NK-92 (cell line): ENCODE measurements around the gene NCOA3.

Experiments used
- DNase-seq: peaks from one replicate; lab custom pipeline; 2025; ENCODE audit not compliant: unreplicated experiment; lab: John Stamatoyannopoulos, UW

Gene NCOA3

DNA sequence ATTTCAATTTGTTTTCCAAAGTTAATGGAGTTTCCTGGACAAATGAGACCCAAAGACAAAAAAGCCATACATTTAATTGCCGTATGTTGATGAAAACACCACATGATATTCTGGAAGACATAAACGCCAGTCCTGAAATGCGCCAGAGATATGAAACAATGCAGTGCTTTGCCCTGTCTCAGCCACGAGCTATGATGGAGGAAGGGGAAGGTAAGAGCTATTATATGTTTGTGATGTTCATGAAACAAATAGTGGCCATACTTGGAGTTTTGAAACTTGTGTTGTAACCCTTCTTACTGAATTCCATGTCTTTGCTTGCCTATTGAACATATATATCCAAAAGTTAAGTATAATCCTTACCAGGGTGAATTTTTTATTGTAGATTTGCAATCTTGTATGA, 125.9 kb downstream of the NCOA3 start:
- no peak for DNase-seq

DNA sequence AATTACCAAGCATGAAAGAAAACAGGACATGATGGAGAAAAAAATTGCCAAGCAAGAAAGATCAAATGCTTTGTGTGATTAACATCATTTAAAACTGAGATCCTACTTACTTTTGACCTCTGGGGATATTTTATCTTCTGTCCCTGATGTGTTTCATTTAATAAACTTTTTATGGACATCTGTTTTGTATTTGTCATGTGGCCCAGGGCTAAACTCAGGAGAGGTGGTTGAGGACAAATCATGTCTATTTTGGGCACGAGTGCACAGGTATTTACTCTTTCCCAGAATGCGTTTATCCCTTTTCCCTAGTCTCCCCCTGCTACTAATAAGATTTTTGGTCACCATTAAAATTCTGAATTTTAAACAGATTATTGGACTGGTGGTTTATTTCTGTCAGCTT, 128.2 kb downstream of the NCOA3 start:
- no peak for DNase-seq

DNA sequence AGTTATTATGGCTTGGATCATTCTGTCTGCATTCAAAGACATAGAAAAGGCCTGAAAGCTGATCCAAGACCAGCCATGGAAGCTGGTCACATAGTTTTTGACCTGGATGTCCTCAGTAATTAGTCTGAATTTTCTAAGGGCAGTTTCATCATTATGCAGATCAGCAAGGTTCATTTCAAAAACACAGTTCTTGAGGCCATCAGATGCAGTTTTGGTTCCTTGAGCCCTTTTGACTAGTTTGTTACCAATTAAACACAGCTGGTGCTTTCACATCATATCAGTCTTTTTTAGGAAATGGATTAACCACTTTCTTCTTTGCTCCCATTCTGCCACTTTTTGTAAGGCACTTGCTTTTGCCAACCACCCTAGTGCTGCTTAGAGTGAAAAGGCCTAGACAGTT, 129.4 kb downstream of the NCOA3 start:
- no peak for DNase-seq

DNA sequence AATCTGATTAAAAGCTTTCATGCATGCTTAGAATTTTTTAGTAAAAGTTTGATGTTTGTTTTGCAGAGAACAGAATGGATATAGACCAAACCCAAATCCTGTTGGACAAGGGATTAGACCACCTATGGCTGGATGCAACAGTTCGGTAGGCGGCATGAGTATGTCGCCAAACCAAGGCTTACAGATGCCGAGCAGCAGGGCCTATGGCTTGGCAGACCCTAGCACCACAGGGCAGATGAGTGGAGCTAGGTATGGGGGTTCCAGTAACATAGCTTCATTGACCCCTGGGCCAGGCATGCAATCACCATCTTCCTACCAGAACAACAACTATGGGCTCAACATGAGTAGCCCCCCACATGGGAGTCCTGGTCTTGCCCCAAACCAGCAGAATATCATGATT, 133.6 kb downstream of the NCOA3 start:
- DNase-seq = no peak

DNA sequence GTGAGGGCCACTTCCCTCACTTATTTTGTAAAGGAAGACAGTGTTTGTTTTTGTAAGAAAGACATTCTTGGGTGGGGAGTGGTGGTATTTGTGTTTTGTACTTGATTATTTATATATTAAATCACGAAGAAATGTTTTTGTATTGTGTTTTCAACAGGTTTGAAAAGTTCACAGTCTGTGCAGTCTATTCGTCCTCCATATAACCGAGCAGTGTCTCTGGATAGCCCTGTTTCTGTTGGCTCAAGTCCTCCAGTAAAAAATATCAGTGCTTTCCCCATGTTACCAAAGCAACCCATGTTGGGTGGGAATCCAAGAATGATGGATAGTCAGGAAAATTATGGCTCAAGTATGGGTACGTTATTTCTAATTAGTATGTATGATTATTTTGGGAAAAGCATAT, 137.2 kb downstream of the NCOA3 start:
- DNase-seq = no peak

DNA sequence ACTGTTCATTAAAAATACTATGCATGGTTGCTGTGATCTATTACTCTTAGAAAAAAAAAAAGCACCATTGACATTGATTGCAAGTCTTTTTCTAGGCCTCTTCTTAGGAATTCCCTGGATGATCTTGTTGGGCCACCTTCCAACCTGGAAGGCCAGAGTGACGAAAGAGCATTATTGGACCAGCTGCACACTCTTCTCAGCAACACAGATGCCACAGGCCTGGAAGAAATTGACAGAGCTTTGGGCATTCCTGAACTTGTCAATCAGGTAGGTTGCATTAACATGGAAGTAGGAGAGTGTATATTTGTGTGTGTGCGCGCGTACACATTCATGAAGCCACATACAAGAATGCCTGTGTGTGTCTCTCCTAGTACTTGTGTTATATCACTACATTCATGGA, 140.4 kb downstream of the NCOA3 start:
- DNase-seq = no peak

DNA sequence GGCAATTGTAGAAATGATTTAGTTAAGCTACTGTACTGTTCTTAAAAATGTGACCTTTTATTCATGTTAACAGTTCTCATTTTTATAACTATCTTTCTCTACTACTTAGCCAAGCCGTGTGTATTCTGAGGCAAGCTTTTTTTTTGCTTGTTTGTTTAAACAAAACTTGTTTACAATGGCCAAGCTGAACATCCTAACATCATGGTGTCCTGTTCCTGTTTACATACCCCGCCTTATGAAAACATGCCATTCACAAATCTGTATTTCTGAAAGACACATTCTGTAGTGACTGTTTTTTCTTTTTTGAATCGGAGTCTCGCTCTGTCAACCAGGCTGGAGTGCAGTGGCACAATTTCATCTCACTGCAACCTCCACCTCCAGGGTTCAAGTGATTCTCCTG, 140.9 kb downstream of the NCOA3 start:
- DNase-seq = no peak

DNA sequence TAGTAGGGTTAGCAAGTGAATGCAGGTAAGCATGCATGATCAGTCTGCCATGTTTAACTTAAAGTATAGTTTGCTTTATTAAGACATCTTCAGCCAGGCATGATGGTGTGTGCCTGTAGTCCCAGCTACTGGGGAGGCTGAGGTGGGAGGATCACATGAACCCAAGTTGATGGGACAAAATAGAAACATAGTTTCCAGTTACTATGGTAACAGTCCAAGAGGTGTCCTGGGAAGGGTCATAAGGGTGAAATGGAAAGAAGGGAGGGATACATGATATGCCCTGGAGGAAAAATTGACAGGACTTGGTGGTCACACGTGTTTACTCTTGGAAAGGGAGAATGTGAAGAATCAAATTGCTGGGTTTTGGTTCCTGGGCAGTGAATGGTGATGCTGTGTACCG, 143.9 kb downstream of the NCOA3 start:
- DNase-seq = no peak

DNA sequence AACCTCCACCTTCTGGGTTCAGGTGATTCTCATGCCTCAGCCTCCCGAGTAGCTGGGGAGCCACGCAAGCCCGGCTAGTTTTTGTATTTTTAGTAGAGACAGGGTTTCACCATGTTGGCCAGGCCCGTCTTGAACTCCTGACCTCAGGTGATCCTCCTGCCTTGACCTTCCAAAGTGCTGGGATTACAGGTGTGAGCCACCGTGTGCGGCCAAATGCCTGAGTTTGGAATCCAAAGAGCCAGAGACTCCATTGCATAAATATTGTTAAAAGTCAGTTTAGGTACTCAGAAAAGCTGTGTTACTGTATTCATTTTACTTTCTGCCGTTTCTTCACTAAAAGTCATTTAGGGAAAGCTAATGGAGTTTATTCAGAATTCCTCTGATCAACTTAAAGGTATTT, 146.3 kb downstream of the NCOA3 start:
- no peak for DNase-seq

DNA sequence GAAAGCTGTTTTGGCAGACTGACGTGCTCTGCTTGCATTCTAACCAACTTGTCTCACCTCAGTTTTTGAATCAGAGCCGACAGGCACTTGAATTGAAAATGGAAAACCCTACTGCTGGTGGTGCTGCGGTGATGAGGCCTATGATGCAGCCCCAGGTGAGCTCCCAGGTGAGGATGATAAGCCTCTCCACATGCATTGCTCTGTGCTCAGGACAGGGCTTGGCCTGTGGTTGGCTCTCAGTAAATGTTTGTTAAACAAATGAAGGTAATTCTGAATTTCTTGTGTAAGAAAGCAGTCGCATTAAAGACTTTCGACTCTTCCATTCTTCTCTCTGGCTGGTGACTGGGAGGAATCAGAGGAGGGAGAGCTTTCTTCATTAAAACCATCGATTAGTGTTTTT, 147.3 kb downstream of the NCOA3 start:
- DNase-seq = no peak

DNA sequence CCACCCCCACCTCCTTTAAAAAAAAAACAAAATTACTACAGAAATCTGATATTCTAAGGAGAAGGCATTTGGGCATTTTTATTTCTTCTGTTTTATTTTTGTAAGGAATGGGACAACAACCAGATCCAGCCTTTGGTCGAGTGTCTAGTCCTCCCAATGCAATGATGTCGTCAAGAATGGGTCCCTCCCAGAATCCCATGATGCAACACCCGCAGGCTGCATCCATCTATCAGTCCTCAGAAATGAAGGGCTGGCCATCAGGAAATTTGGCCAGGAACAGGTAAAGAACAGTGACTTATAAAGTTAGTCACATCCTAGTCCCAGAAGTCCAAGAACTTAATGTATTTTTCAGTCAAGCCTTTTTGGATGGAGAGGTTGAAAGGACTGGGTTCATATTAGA, 150.6 kb downstream of the NCOA3 start:
- no peak for DNase-seq

DNA sequence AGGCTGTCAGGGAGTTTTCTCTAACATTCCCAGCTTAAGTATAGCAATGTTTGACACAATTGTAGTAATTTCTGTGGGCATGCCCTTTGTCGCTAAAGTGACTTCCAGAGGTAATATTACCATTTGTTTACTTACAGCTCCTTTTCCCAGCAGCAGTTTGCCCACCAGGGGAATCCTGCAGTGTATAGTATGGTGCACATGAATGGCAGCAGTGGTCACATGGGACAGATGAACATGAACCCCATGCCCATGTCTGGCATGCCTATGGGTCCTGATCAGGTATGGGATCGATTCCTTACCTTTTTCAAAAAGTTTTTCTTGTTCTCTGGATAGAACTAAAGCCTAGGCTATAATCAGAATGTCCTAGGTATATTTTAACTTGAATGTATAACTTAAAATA, 151.1 kb downstream of the NCOA3 start:
- DNase-seq = no peak

DNA sequence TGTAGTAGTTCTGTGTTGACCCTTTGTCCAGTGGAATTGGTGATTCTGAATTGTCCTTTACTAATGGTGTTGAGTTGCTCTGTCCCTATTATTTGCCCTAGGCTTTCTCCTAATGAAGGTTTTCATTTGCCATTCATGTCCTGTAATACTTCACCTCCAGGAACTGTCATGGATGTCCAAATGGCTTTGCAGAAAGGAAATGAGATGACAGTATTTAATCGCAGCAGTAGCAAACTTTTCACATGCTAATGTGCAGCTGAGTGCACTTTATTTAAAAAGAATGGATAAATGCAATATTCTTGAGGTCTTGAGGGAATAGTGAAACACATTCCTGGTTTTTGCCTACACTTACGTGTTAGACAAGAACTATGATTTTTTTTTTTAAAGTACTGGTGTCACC, 152.2 kb downstream of the NCOA3 start:
- no peak for DNase-seq

DNA sequence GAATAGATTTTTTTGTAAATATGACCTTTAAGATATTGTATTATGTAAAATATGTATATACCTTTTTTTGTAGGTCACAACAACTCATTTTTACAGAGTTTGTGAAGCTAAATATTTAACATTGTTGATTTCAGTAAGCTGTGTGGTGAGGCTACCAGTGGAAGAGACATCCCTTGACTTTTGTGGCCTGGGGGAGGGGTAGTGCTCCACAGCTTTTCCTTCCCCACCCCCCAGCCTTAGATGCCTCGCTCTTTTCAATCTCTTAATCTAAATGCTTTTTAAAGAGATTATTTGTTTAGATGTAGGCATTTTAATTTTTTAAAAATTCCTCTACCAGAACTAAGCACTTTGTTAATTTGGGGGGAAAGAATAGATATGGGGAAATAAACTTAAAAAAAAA, 152.7 kb downstream of the NCOA3 start:
- DNase-seq = no peak

DNA sequence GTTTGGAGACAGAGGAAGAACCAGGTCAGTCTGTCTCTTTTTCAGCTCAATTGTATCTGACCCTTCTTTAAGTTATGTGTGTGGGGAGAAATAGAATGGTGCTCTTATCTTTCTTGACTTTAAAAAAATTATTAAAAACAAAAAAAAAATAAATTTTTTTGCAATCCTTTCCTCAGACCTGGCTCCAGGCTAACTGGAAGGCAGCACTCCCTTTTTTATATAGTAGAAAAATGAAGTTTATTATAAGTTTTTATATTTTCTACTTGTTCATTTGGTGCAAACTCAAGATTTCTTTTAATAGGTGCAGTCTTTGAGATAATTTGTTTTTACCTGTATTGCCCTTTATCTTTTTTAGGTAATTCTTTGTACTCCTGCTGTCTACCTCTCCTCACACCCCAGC, 153.9 kb downstream of the NCOA3 start:
- DNase-seq = no peak

DNA sequence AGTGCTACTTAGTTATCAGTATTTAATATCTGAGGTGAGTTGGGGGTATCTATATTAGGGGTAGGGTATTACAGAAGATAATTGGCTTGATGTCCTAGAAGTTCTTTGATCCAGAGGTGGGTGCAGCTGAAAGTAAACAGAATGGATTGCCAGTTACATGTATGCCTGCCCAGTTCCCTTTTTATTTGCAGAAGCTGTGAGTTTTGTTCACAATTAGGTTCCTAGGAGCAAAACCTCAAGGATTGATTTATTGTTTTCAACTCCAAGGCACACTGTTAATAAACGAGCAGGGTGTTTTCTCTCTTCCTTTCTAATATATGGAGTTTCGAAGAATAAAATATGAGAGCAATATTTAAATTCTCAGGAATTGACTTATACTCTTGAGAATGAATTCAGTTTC, 154.6 kb downstream of the NCOA3 start:
- DNase-seq = no peak

DNA sequence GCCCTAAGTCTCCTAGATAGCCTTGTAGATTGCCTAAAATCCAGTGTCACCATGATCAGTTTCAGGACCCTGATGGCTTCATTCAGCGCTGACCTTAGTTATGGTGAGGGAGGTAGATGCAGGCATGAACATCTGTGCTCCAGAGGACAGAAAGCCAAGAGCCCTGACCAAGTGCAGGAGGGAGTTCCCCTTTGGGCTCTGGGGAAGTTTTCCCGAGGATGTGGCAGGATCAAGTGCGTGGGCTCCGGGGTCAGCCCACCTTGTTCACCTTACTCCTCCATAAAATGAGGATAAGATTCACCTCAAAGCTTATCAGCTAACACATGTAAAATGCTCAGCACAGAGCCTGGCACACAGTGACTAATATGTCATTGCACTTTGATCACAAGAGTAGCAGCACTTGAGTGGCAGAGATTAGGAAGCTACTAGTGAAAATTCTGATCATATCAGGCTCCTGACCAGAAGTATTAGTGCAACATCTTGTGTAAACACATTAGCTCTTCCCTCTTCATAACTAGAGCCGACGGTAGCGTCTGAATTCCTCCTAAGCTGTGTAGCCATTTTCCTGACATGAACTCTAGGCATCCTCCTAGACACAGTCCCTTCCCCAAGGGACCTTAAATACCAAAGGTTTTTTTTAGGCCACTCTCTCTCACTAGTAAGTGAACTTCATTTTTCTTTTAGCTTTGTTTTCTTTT, 158.4 kb downstream of the NCOA3 start:
- DNase-seq = no peak

DNA sequence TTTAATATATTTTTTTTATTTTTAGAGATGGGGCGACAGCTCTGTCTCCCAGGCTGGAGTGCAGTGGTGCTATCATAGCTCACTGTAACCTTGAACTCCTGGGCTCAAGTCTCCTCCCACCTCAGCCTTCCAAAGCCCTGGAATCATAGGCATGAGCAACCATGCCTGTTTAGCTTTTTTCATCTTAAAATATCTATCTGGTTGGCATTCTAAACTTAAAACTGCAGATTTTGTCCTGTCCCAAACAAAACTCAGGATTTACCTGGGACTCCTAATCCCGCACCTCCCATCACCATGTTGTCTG, 158.9 kb downstream of the NCOA3 start:
- no peak for DNase-seq

DNA sequence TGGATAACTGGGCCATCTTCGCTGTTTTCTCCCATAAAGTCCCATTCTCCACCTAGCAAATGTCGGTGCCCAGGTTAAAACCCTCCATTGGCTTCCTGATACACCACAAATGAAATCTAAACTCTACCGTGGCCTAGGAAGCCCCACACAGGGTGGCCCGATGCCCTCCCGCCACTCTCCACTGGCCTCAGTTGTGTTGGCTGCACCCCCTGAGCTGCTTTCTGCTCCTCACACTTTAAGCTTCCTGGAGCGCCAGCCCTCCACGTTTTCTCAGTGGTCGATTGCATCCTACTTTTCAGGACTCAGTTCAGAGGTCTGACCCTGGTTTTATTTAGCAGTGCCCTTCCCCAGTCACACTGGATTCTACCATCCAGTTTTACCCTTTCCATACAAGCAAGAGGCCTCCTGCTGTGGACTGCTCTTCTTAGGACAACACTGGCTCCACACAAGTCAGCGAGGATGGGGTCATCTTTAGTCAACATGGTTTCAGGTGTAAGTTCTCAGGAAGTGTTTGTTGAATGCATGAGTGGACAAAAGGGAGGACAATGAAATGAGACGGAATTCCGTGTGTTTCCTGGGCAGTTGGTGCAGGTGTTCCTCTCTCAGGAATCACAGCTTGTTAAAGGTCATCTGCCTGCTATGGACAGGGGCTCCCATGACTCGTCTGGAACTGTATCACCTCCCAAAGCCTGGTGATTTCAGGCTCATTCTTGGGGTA, 159.5 kb downstream of the NCOA3 start:
- no peak for DNase-seq

DNA sequence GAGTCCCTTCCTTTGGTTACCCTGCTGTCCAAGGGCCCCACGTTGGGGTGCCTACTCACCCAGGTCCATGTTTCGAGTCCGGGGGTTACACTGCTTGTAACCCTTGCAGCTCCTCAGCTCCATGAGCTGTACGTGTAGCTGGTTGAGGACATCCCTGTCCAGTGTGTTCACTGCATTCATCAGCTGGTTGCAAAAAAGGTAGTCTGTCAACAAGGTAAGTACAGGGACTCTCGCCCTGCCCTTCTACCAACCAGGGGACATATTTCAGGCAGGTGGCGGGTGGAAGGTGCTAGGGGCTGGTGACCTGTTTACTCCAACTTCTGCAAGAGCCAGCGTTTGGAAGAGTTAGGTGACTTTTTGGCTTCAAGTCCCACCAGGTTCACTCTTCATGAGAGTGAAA, 160.0 kb downstream of the NCOA3 start:
- no peak for DNase-seq

DNA sequence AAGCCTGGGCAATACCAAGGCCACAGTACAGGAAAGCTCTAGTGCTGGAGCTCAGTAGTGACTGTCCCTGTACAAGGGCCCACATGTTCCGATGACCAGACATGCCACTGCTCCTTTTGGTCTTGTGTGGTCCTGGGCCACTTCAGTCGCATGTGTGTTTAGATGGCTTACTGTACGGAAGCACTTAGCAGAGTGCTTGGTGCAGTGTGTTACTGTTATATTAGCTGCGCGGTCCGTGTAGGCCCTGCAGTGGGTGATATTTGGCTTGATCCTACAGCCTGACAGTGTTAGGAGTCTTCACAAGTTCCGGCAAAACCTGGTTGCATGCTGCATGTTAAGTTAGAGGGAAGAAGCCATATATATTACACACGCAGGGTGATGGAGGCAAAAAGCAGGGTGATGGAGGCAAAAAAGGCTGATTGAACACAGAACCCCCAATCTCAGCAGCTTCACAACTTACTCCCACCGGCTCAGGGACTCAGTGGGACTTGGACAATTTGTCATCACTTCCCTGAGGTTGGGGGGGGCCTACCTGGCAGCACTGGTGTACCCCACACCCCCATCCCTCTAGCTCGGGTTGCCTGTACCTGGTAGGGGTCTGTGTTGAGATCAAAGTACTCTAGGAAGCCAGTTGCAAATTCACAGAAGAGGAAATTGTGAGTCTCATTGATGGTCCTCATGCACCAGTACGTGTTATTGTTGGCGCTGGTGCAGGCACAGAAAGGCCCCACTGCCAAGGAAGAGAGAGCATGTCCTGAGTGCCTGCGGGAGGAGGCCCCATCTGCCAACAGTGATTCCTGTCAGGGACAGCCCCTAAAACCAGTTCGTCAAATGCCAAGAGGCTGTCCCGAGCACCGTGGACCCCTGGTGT, 161.0 kb downstream of the NCOA3 start:
- no peak for DNase-seq

DNA sequence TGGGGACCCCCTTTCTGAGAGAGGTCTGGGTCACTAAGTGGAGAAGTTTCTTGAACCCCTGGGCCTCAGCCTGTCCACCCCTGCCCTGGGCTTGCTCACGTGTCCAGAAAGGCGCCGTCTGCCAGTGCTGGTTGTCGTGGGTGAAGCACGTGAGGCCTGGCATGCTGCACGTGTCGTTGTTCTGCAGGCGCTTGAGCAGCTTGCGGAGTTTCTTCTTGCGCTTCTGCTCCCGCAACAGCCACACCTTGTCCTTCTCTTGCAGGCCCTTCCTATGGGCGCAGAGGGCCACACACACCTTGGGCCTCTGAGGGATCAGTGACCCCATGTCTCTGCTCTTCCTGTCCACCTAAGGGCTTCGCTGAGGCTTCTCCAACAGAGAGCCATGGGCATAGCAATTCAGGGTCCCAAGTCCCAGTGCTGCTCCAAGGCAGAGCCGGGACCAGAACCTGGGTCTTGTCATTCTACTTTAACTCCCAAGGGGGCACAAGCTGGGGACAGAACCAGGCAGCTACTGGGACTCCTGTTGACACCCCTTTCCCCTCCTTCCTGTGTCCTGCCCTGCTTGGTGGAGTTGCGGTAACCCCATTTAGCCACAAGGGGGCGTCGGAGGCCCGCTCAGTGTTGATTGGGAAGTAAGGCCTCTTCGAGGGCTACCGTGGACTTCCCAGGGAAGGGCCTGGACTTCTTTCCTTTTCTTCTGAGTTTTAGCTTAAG, 161.8 kb downstream of the NCOA3 start:
- no peak for DNase-seq
